Measurements from ENCODE around the gene HMGN3.

HMGN3 gene

GRCh38 chr6:79239536-79240168, 5.2 kb upstream of the HMGN3 start:
- H3K36me3 ChIP-seq = no peaks in the 10 kb centered on the region
- H3K9me3 ChIP-seq (ENCODE audit: severe bottlenecking) = no peaks in the 10 kb centered on the region
- no peaks in the 10 kb centered on the region for H3K27me3 ChIP-seq (ENCODE audit: insufficient read depth, low read depth, severe bottlenecking)
- DNase-seq = no peak
- no peak overlapping the region for H3K27ac ChIP-seq
- no peak for TF ChIP-seq CTCF (IDR thresholded peaks at IDR 0.05; ENCODE audit: low read depth, low read length)
- no peak overlapping the region for H3K4me3 ChIP-seq (ENCODE audit: low read depth, low read length)

GRCh38 chr6:79238919-79239318, 4.4 kb upstream of the HMGN3 start:
- Histone ChIP-seq H3K27ac (no peak overlapping the region), H3K9me3 (ENCODE audit: severe bottlenecking) (no peaks in the 10 kb centered on the region), H3K36me3 (no peaks in the 10 kb centered on the region), H3K27me3 (ENCODE audit: insufficient read depth, low read depth, severe bottlenecking) (no peaks in the 10 kb centered on the region), H3K4me3 (ENCODE audit: low read depth, low read length) (no peak overlapping the region)
- no peak for DNase-seq
- no peak for TF ChIP-seq CTCF (IDR thresholded peaks at IDR 0.05; ENCODE audit: low read depth, low read length)

GRCh38 chr6:79236711-79237110, 2.2 kb upstream of the HMGN3 start:
- no peaks in the 10 kb centered on the region for H3K9me3 ChIP-seq (ENCODE audit: severe bottlenecking)
- DNase-seq = no peak
- no peaks in the 10 kb centered on the region for H3K27me3 ChIP-seq (ENCODE audit: insufficient read depth, low read depth, severe bottlenecking)
- H3K27ac ChIP-seq = no peak overlapping the region
- H3K36me3 ChIP-seq = no peaks in the 10 kb centered on the region
- TF ChIP-seq CTCF (IDR thresholded peaks at IDR 0.05; ENCODE audit: low read depth, low read length) = no peak
- H3K4me3 ChIP-seq (ENCODE audit: low read depth, low read length) = no peak overlapping the region

GRCh38 chr6:79233611-79234149, 802 bp downstream of the HMGN3 start:
- peak; percentile 36 for TF ChIP-seq CTCF (IDR thresholded peaks at IDR 0.05; ENCODE audit: low read depth, low read length)
- DNase-seq = peak; percentile 89
- no peaks in the 10 kb centered on the region for H3K9me3 ChIP-seq (ENCODE audit: severe bottlenecking)
- H3K27me3 ChIP-seq (ENCODE audit: insufficient read depth, low read depth, severe bottlenecking) = no peaks in the 10 kb centered on the region
- H3K4me3 ChIP-seq (ENCODE audit: low read depth, low read length) = peak overlapping the region; percentile 100
- peak overlapping the region; percentile 85 for H3K27ac ChIP-seq
- H3K36me3 ChIP-seq = no peaks in the 10 kb centered on the region

DNA sequence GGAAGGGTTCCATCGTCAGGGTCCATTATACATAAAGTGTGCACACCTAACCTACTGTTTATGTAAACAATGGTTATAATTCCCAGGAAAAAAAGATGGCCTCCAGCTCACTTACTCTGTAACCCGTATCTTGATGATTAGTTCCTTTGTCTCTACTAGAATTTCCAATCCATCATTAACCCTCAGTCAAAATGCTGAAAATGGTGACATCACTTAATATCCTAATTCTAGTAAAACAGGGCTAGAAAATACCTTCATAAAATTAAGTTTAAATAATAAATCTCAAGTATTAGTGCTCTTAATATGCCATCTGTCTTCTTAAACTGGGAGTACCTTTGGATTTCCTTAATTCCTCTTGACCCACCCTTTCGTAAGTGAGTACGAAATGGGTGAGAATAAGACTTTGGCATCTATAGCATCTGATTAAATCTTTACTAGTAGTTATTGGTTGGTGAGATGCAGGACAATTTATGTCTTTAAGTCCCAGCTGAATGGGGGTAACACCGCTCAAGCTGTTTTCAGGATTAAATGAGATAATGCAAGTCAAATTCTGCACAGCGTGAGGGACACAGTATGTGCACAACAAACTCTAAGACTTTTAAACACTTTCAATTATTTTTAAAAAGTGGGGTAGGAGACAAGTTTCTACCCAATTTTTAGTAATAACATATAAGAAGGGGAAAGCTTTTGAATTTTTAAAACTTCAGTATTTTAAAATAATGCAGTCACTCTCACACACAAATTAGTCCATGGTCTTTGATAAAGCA, 1.6 kb downstream of the HMGN3 start:
- TF ChIP-seq CTCF (IDR thresholded peaks at IDR 0.05; ENCODE audit: low read depth, low read length) = no peak
- H3K27ac ChIP-seq = peak overlapping the region; percentile 85; the same call in 1 of the 2 replicates

More for the DNA sequence above, 1.6 kb downstream of the HMGN3 start:
- Histone ChIP-seq H3K4me3 (ENCODE audit: low read depth, low read length) (peak overlapping the region; percentile 100), H3K27me3 (ENCODE audit: insufficient read depth, low read depth, severe bottlenecking) (no peaks in the 10 kb centered on the region), H3K36me3 (no peaks in the 10 kb centered on the region), H3K9me3 (ENCODE audit: severe bottlenecking) (no peaks in the 10 kb centered on the region)
- DNase-seq = no peak
